Hepatocyte (in vitro differentiated cells): ENCODE results near the gene GULP1. TPM values are rescaled to one million over a fixed set of nuclear protein-coding genes. Genes with fewer than 3 reads are reported as not detected.
A peak's percentile ranks its signal among the peaks of the same experiment; 100 is the strongest.

ENCODE experiments used
- DNase-seq: peaks from one replicate; pipeline ENCODE4 v3.0.0-alpha.2; 2016; ENCODE audit warnings: low spot score
- H2AFZ ChIP-seq: fragments of 200-600 bp; sonication (generic); 2 replicates; pipeline ENCODE4 v1.6.0; 2016; ENCODE audit warnings: antibody characterized with exemption, mild to moderate bottlenecking
- H3K27ac ChIP-seq: fragments of 200-600 bp; sonication (generic); 2 replicates; pipeline ENCODE4 v1.5.1; 2016; ENCODE audit warnings: mild to moderate bottlenecking
- H3K27me3 ChIP-seq: fragments of 200-600 bp; sonication (generic); 2 replicates; pipeline ENCODE4 v1.6.1; 2016
- H3K36me3 ChIP-seq: fragments of 200-600 bp; sonication (generic); replicated peaks from 2 replicates; pipeline ENCODE4 v1.5.1; 2016; ENCODE audit warnings: low read depth; ENCODE audit not compliant: insufficient read depth
- H3K4me1 ChIP-seq: fragments of 200-600 bp; sonication (generic); 2 replicates; pipeline ENCODE4 v1.5.1; 2016; ENCODE audit warnings: mild to moderate bottlenecking, moderate library complexity; ENCODE audit not compliant: insufficient read depth
- H3K4me2 ChIP-seq: fragments of 200-600 bp; sonication (generic); 2 replicates; pipeline ENCODE4 v1.6.0; 2016
- H3K4me3 ChIP-seq: fragments of 200-600 bp; sonication (generic); 2 replicates; pipeline ENCODE4 v1.5.1; 2016; ENCODE audit warnings: mild to moderate bottlenecking
- H3K79me2 ChIP-seq: fragments of 200-600 bp; sonication (generic); 2 replicates; pipeline ENCODE4 v1.6.0; 2017; ENCODE audit warnings: mild to moderate bottlenecking
- H3K9me2 ChIP-seq: fragments of 200-600 bp; sonication (generic); replicated peaks from 2 replicates; pipeline ENCODE4 v1.6.0; 2017; ENCODE audit warnings: mild to moderate bottlenecking; ENCODE audit not compliant: insufficient read depth
- H3K9me3 ChIP-seq: fragments of 200-600 bp; sonication (generic); 2 replicates; pipeline ENCODE4 v1.5.1; 2016; ENCODE audit warnings: low read depth, mild to moderate bottlenecking
- H4K20me1 ChIP-seq: fragments of 200-600 bp; sonication (generic); 2 replicates; pipeline ENCODE4 v1.6.0; 2016; ENCODE audit warnings: mild to moderate bottlenecking; ENCODE audit not compliant: insufficient read depth, poor library complexity, severe bottlenecking
- CTCF ChIP-seq: fragments of 200-600 bp; sonication (generic); IDR thresholded peaks from 2 replicates; pipeline ENCODE4 v1.5.1; 2016; ENCODE audit warnings: antibody characterized with exemption, mild to moderate bottlenecking; ENCODE audit not compliant: poor library complexity
- EZH2 ChIP-seq: fragments of 200-600 bp; sonication (generic); IDR thresholded peaks from 2 replicates; pipeline ENCODE4 v1.6.1; 2016; ENCODE audit warnings: antibody characterized with exemption, mild to moderate bottlenecking, borderline replicate concordance
- EZH2phosphoT487 ChIP-seq: fragments of 200-600 bp; sonication (generic); IDR thresholded peaks from one replicate; pipeline ENCODE4 v1.6.1; 2018; ENCODE audit warnings: antibody characterized with exemption, mild to moderate bottlenecking, low read depth, moderate library complexity; ENCODE audit not compliant: unreplicated experiment, severe bottlenecking
- WGBS: methylation state at CpG from one replicate; pipeline ENCODE4 v1.1.6; 2016; ENCODE audit warnings: low lambda C conversion rate; ENCODE audit errors: missing lambda C conversion rate; 5-methylcytosine and 5-hydroxymethylcytosine counted together
- polyA plus RNA-seq: library from polyadenylated mRNA; unstranded; fragments of >200 nt; fragmentation: Nextera tagmentation; extraction: Ambion mirVana; gene quantifications from 2 replicates; pipeline ENCODE4 v1.2.1, GENCODE V29; 2016
- total RNA-seq: library from RNA; depleted of rRNA; stranded (reverse); fragments of >200 nt; gene quantifications from 2 replicates; pipeline ENCODE4 v1.2.3, GENCODE V29; 2014

The GULP1 gene
- total and polyA plus RNA-seq, 2 experiments from 2014 or later: 55.6 to 135 TPM

GRCh38 chr2:188610827-188611226 lies 319.2 kb downstream of the GULP1 start:
- no peaks in the 10 kb centered on the region for H3K36me3 ChIP-seq
- TF ChIP-seq EZH2phosphoT487 (no peak), CTCF (no peak), EZH2 (no peak)
- H3K27ac ChIP-seq: peak overlapping the region; percentile 30
- no peaks in the 10 kb centered on the region for H4K20me1 ChIP-seq
- H3K9me2 ChIP-seq: no peaks in the 10 kb centered on the region
- no peaks in the 10 kb centered on the region for H3K79me2 ChIP-seq
- H3K9me3 ChIP-seq: no peaks in the 10 kb centered on the region
- no peaks in the 10 kb centered on the region for H3K27me3 ChIP-seq
- no peak overlapping the region for H3K4me3 ChIP-seq
- no peaks in the 10 kb centered on the region for H3K4me1 ChIP-seq
- 65% methylated on average over 2 of the region's 2 CpGs for WGBS
- no peak overlapping the region for H2AFZ ChIP-seq
- peak; percentile 5 for DNase-seq
- H3K4me2 ChIP-seq: no peak overlapping the region

- Histone ChIP-seq H3K9me2 (no peaks in the 10 kb centered on the region), H3K27me3 (no peaks in the 10 kb centered on the region), H2AFZ (no peak overlapping the region), H3K36me3 (no peaks in the 10 kb centered on the region), H3K27ac (no peak overlapping the region), H3K9me3 (no peaks in the 10 kb centered on the region), H3K79me2 (no peaks in the 10 kb centered on the region), H3K4me2 (no peak overlapping the region), H4K20me1 (no peaks in the 10 kb centered on the region), H3K4me3 (no peak overlapping the region), H3K4me1 (no peaks in the 10 kb centered on the region)
- TF ChIP-seq CTCF (no peak), EZH2phosphoT487 (no peak), EZH2 (no peak)
- DNase-seq: no peak
- 99% methylated on average over 4 of the region's 4 CpGs for WGBS
These were observed 327.5 kb downstream of the GULP1 start for GRCh38 chr2:188619146-188619545.

GRCh38 chr2:188620916-188621315 lies 329.2 kb downstream of the GULP1 start:
- H4K20me1 ChIP-seq: no peaks in the 10 kb centered on the region
- no peaks in the 10 kb centered on the region for H3K9me2 ChIP-seq
- no peak overlapping the region for H3K4me2 ChIP-seq
- DNase-seq: no peak
- no peaks in the 10 kb centered on the region for H3K36me3 ChIP-seq
- H3K9me3 ChIP-seq: no peaks in the 10 kb centered on the region
- no peaks in the 10 kb centered on the region for H3K27me3 ChIP-seq
- H3K79me2 ChIP-seq: no peaks in the 10 kb centered on the region
- no peak for TF ChIP-seq CTCF
- TF ChIP-seq EZH2phosphoT487: no peak
- no peak for TF ChIP-seq EZH2
- peaks cover 4% of the 10 kb centered on the region for H3K4me1 ChIP-seq
- H3K4me3 ChIP-seq: no peak overlapping the region
- WGBS: 74% methylated on average over 3 of the region's 3 CpGs
- no peak overlapping the region for H3K27ac ChIP-seq
- H2AFZ ChIP-seq: no peak overlapping the region

- H3K27me3 ChIP-seq: no peaks in the 10 kb centered on the region
- no peaks in the 10 kb centered on the region for H3K36me3 ChIP-seq
- no peaks in the 10 kb centered on the region for H4K20me1 ChIP-seq
- no peak overlapping the region for H3K4me3 ChIP-seq
- no peak for DNase-seq
- WGBS: 43% methylated on average over 3 of the region's 3 CpGs
- peak overlapping the region; percentile 72 for H3K27ac ChIP-seq
- H3K4me1 ChIP-seq: peaks cover 4% of the 10 kb centered on the region
- no peaks in the 10 kb centered on the region for H3K79me2 ChIP-seq
- TF ChIP-seq EZH2phosphoT487 (no peak), CTCF (no peak), EZH2 (no peak)
- H2AFZ ChIP-seq: no peak overlapping the region
- H3K9me3 ChIP-seq: no peaks in the 10 kb centered on the region
- no peaks in the 10 kb centered on the region for H3K9me2 ChIP-seq
- peak overlapping the region; percentile 3 for H3K4me2 ChIP-seq
These were observed 331.1 kb downstream of the GULP1 start for GRCh38 chr2:188622601-188623260.
